MM.1S (cell line): ENCODE data around the gene TADA2A.

ENCODE experiments used
- DNase-seq: peaks from one replicate; pipeline ENCODE4 v3.0.0-alpha.2; 2015
- H2AFZ ChIP-seq: fragments of 300-600 bp; sonication (generic); 2 replicates; pipeline ENCODE4 v1.6.0; 2016; ENCODE audit warnings: antibody characterized with exemption, low read length
- H3F3A ChIP-seq: fragments of 300-600 bp; sonication (generic); 2 replicates; pipeline ENCODE4 v1.6.1; 2016; ENCODE audit warnings: mild to moderate bottlenecking, antibody characterized with exemption, low read length, moderate library complexity, mixed read lengths; ENCODE audit not compliant: insufficient read depth
- H3K27ac ChIP-seq: fragments of 300-600 bp; sonication (generic); 2 replicates; pipeline ENCODE4 v1.5.1; 2016; ENCODE audit warnings: mild to moderate bottlenecking, low read length
- H3K27me3 ChIP-seq: fragments of 300-600 bp; sonication (generic); replicated peaks from 2 replicates; pipeline ENCODE4 v1.6.0; 2016; ENCODE audit warnings: low read length; ENCODE audit not compliant: insufficient read depth
- H3K36me3 ChIP-seq: fragments of 300-600 bp; sonication (generic); replicated peaks from 2 replicates; pipeline ENCODE4 v1.6.1; 2016; ENCODE audit warnings: mild to moderate bottlenecking, low read length, mixed read lengths; ENCODE audit not compliant: insufficient read depth
- H3K4me1 ChIP-seq: fragments of 300-600 bp; sonication (generic); 2 replicates; pipeline ENCODE4 v1.6.1; 2016; ENCODE audit warnings: low read length, mixed read lengths
- H3K4me2 ChIP-seq: fragments of 300-600 bp; sonication (generic); 2 replicates; pipeline ENCODE4 v1.6.0; 2016; ENCODE audit warnings: low read depth, low read length
- H3K4me3 ChIP-seq: fragments of 300-600 bp; sonication (generic); 2 replicates; pipeline ENCODE4 v1.5.1; 2016; ENCODE audit warnings: low read length, mixed read lengths
- H3K79me2 ChIP-seq: fragments of 300-600 bp; sonication (generic); 2 replicates; pipeline ENCODE4 v1.6.1; 2016; ENCODE audit warnings: mixed run types, low read length, mixed read lengths
- H3K9ac ChIP-seq: fragments of 300-600 bp; sonication (generic); 2 replicates; pipeline ENCODE4 v1.6.1; 2016; ENCODE audit warnings: low read length, mixed read lengths
- H3K9me2 ChIP-seq: fragments of 300-600 bp; sonication (generic); replicated peaks from 2 replicates; pipeline ENCODE4 v1.6.1; 2016; ENCODE audit warnings: mild to moderate bottlenecking, low read length, mixed read lengths; ENCODE audit not compliant: insufficient read depth
- H3K9me3 ChIP-seq: fragments of 300-600 bp; sonication (generic); replicated peaks from 2 replicates; pipeline ENCODE4 v1.6.1; 2016; ENCODE audit warnings: mild to moderate bottlenecking, low read length, mixed read lengths; ENCODE audit not compliant: insufficient read depth
- H4K20me1 ChIP-seq: fragments of 300-600 bp; sonication (generic); 2 replicates; pipeline ENCODE4 v1.6.1; 2016; ENCODE audit warnings: mild to moderate bottlenecking, low read length, moderate library complexity, mixed read lengths; ENCODE audit not compliant: insufficient read depth
- EZH2 ChIP-seq: fragments of 300-600 bp; sonication (generic); optimal IDR thresholded peaks from 2 replicates; pipeline ENCODE3; 2017; ENCODE audit warnings: low read depth, mild to moderate bottlenecking, antibody characterized with exemption, low read length, mixed read lengths
- EZH2phosphoT487 ChIP-seq: fragments of 300-600 bp; sonication (generic); IDR thresholded peaks from 2 replicates; pipeline ENCODE4 v1.6.1; 2018; ENCODE audit warnings: antibody characterized with exemption, low read length
- TF ChIP-seq, protein P1 (sequence below): fragments of 300-600 bp; sonication (generic); IDR thresholded peaks from 2 replicates; pipeline ENCODE4 v1.5.1; 2016; ENCODE audit warnings: antibody characterized with exemption, low read length, mixed read lengths

Gene TADA2A

DNA sequence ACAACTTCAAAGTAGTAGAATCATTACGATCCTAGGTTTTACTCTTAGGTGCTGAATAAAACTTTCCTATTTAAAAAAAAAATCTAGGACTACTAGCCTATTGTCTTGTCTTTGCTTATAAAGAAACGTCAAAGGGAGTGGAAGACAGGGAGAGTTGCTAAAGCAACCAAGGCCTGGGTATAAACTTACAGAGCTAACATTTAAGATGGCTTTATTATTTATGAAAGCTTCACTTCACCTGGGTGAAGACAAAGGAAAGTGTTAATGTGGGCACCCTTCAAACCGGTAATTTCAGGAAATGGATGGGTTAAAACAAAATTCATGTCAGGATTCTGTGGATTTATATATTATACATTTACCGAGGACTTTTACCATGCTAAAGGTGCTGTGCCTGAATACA is 85.5 kb downstream of the TADA2A start:
- Histone ChIP-seq H3K4me3 (no peak overlapping the region), H3K9me3 (no peaks in the 10 kb centered on the region), H3K36me3 (no peaks in the 10 kb centered on the region), H3K27ac (no peak overlapping the region), H3F3A (peaks cover 11% of the 10 kb centered on the region), H3K27me3 (no peaks in the 10 kb centered on the region), H3K4me2 (no peak overlapping the region), H3K9ac (no peak overlapping the region), H3K9me2 (no peaks in the 10 kb centered on the region), H4K20me1 (no peaks in the 10 kb centered on the region), H3K4me1 (peaks cover 11% of the 10 kb centered on the region), H3K79me2 (peaks cover 61% of the 10 kb centered on the region), H2AFZ (no peak overlapping the region)
- TF ChIP-seq, protein P1, sequence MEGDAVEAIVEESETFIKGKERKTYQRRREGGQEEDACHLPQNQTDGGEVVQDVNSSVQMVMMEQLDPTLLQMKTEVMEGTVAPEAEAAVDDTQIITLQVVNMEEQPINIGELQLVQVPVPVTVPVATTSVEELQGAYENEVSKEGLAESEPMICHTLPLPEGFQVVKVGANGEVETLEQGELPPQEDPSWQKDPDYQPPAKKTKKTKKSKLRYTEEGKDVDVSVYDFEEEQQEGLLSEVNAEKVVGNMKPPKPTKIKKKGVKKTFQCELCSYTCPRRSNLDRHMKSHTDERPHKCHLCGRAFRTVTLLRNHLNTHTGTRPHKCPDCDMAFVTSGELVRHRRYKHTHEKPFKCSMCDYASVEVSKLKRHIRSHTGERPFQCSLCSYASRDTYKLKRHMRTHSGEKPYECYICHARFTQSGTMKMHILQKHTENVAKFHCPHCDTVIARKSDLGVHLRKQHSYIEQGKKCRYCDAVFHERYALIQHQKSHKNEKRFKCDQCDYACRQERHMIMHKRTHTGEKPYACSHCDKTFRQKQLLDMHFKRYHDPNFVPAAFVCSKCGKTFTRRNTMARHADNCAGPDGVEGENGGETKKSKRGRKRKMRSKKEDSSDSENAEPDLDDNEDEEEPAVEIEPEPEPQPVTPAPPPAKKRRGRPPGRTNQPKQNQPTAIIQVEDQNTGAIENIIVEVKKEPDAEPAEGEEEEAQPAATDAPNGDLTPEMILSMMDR = no peak
- TF ChIP-seq EZH2phosphoT487 (no peak), EZH2 (no peak)
- DNase-seq = no peak

DNA sequence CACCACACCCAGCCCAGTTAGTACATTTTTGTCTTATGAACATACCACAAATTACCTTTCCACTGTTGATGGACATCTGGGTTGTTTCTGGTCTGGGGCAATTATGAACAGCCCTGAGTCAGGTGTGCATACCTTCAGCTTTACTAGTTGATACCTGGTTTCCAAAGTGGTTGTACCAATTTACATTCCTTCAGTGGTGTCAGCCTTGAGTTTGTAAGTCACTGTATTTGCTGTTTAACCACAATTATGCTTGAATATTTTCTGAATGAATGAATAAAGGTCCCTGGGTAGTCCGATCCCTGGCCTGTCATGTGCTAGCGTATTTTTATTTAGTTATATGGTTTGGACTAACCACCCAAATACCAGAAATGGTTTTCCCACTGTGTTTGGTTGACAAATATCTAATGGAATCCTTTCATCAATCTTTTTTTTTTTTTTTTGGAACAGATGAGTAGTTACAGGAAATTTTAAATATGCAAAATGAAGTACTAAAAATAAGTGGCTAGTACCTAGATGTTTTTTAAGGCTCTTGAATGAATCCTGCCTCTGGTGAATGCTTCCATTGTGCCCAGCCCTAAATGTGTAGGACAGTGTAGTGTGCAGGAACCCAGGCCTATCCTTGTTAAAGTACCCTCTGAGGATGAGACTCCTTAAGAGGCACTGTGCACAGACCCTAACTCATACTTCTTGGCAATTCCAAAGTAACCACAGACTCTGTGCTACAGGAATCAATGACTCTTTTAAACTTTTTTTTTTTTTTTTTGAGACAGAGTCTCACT is 86.8 kb downstream of the TADA2A start:
- Histone ChIP-seq H3K9me3 (no peaks in the 10 kb centered on the region), H3K4me2 (no peak overlapping the region), H3K27me3 (no peaks in the 10 kb centered on the region), H3K9me2 (no peaks in the 10 kb centered on the region), H4K20me1 (no peaks in the 10 kb centered on the region), H3K36me3 (no peaks in the 10 kb centered on the region), H3K4me3 (no peak overlapping the region), H2AFZ (no peak overlapping the region), H3K79me2 (peaks cover 69% of the 10 kb centered on the region), H3K9ac (no peak overlapping the region), H3K27ac (no peak overlapping the region), H3F3A (peaks cover 11% of the 10 kb centered on the region), H3K4me1 (peaks cover 5% of the 10 kb centered on the region; the same call in 1 of the 2 replicates)
- DNase-seq = no peak
- TF ChIP-seq EZH2 (no peak), EZH2phosphoT487 (no peak)
- TF ChIP-seq, protein P1 = no peak

DNA sequence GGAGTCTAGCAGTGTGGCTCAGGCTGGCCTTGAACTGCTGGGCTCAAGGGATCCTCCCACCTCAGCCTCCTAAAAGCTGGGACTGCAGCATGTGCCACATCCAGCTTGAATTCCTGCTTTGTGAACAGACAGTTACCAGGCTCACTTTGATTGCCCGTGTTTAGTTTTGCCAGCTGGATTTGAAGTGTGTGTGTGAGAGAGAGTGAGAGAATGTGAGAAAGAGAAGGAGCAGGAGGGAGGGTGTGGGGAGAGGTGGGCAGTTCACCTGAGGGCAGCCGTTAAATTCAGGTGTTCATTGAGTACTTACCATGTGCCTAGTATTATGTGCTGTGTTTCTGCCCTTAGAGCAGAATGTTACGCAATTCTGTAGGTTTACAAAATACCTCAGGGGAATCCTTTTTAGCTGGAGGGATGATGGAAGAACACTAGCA is 87.7 kb downstream of the TADA2A start:
- Histone ChIP-seq H3K4me1 (0 out of 2 replicates have a peak, but pooled peaks cover 4% of the 10 kb centered on the region), H4K20me1 (no peaks in the 10 kb centered on the region), H3K79me2 (peaks cover 74% of the 10 kb centered on the region), H3K4me2 (no peak overlapping the region), H3K4me3 (no peak overlapping the region), H3K9ac (no peak overlapping the region), H3K27ac (no peak overlapping the region), H3K9me2 (no peaks in the 10 kb centered on the region), H3K36me3 (no peaks in the 10 kb centered on the region), H3F3A (peaks cover 6% of the 10 kb centered on the region), H2AFZ (no peak overlapping the region), H3K27me3 (no peaks in the 10 kb centered on the region), H3K9me3 (no peaks in the 10 kb centered on the region)
- no peak for DNase-seq
- no peak for TF ChIP-seq EZH2
- no peak for TF ChIP-seq EZH2phosphoT487

DNA sequence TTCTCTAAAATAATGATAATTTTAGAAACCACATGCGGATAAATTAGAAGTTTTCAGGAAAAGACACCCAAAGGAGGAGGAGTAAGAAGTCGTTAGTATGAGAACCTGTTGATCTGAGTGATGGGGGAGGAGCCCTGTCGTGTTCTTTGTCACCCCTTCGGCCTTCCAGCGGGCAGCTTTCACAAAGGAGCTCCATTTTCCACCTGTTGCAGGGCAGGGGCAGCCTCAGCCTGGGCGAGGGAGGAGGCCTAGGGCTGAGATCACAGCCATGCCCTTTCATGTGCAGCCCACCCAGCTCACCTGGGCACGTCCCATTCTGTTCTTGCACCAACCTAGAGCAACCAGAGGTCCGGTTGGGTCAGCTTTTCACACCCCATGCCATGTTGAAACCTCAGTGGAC is 88.3 kb downstream of the TADA2A start:
- no peak overlapping the region for H3K27ac ChIP-seq

More for the DNA sequence above, 88.3 kb downstream of the TADA2A start:
- H2AFZ ChIP-seq = no peak overlapping the region
- H3K9me2 ChIP-seq = no peaks in the 10 kb centered on the region
- H3K4me2 ChIP-seq = no peak overlapping the region
- TF ChIP-seq EZH2phosphoT487 = no peak
- no peak for TF ChIP-seq EZH2
- TF ChIP-seq, protein P1 = no peak
- peaks cover 6% of the 10 kb centered on the region; the same call in 1 of the 2 replicates for H3F3A ChIP-seq
- H3K9ac ChIP-seq = no peak overlapping the region
- no peak for DNase-seq
- no peaks in the 10 kb centered on the region for H4K20me1 ChIP-seq
- no peaks in the 10 kb centered on the region for H3K27me3 ChIP-seq
- H3K4me3 ChIP-seq = no peak overlapping the region
- no peaks in the 10 kb centered on the region for H3K36me3 ChIP-seq
- no peaks in the 10 kb centered on the region for H3K9me3 ChIP-seq
- H3K4me1 ChIP-seq = 0 out of 2 replicates have a peak, but pooled peaks cover 4% of the 10 kb centered on the region
- peaks cover 77% of the 10 kb centered on the region for H3K79me2 ChIP-seq
